ENCODE results near the gene ITGA11.

ITGA11 gene

DNA sequence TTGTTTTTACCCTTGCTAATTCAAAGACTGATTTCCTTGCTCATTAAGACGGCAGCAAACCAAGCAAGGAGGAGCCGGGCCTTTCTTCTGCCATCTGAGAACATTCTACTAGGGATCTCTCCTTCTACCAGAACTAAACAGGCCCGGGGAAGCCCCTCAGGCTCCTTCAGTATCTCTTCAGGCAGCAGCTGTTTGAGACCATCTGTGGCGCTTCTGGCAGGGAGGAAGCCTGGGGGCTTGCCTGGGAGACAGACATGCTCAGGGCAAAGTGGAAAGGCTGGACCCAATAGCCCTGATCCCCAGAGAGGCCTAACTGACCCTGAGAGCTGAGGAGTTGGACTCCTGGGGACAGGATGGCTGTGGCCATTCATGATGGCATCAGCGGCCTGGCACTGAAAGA lies 86.5 kb downstream of the ITGA11 start:
- no peak overlapping the region for H3K27ac ChIP-seq
- TF ChIP-seq, protein P1, sequence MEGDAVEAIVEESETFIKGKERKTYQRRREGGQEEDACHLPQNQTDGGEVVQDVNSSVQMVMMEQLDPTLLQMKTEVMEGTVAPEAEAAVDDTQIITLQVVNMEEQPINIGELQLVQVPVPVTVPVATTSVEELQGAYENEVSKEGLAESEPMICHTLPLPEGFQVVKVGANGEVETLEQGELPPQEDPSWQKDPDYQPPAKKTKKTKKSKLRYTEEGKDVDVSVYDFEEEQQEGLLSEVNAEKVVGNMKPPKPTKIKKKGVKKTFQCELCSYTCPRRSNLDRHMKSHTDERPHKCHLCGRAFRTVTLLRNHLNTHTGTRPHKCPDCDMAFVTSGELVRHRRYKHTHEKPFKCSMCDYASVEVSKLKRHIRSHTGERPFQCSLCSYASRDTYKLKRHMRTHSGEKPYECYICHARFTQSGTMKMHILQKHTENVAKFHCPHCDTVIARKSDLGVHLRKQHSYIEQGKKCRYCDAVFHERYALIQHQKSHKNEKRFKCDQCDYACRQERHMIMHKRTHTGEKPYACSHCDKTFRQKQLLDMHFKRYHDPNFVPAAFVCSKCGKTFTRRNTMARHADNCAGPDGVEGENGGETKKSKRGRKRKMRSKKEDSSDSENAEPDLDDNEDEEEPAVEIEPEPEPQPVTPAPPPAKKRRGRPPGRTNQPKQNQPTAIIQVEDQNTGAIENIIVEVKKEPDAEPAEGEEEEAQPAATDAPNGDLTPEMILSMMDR (IDR thresholded peaks at IDR 0.05) = no peak
- no peak for TF ChIP-seq ZFX (IDR thresholded peaks at IDR 0.05; ENCODE audit: borderline replicate concordance)

DNA sequence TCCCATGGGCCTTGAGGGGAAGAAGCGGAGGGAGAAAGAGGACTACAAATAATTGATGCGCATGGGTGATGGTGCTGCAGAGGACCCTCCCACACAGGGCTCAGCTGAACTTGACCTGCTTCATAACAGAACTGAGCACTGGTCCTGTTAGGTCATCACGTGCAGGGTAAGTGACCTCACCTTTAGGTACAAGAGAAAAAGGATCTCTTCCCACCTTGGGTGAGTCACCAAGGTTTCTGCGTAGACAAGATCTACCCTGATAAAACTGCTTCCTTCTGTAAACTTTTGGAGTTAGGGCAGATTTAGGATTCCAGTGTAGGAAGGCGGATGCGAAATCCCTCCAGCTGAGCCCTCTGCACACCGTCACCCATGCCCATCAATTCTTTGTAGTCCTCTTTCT lies 87.4 kb downstream of the ITGA11 start:
- H3K27ac ChIP-seq = no peak overlapping the region
- TF ChIP-seq, protein P1 (IDR thresholded peaks at IDR 0.05) = no peak
- TF ChIP-seq ZFX (IDR thresholded peaks at IDR 0.05; ENCODE audit: borderline replicate concordance) = no peak

DNA sequence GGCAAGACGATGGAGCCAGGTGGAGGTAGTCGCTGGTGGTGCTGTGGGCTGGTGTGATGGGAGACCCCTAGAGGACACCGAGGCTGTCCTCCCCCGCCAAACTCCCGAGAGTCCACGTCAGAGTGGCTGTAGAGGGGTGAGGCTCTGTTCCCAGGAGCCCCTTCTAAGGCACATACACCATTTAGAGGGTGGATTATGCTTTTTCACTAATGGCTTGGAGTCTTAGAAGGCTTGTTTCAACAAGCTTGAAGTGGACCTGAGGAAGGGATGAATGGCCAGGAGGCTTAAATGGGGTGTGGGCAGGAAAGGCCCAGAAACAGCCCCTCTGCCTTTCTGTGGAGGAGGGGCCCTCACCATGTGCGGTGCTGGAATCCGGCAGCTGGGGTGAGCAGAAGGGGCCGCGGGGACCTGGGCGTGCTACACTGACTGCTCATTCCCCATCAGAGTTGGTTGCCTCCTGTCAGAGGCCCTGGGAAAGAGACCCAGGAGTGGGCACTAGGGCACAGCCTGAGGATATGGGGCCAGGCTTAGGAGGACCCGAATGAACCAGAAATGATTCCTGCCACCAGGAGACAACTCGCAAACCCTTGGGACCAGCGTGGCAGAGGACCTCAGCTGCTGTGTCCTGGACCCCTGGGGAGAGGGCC lies 88.3 kb downstream of the ITGA11 start:
- TF ChIP-seq ZFX (IDR thresholded peaks at IDR 0.05; ENCODE audit: borderline replicate concordance) = no peak
- TF ChIP-seq, protein P1 (IDR thresholded peaks at IDR 0.05) = no peak
- H3K27ac ChIP-seq = no peak overlapping the region

DNA sequence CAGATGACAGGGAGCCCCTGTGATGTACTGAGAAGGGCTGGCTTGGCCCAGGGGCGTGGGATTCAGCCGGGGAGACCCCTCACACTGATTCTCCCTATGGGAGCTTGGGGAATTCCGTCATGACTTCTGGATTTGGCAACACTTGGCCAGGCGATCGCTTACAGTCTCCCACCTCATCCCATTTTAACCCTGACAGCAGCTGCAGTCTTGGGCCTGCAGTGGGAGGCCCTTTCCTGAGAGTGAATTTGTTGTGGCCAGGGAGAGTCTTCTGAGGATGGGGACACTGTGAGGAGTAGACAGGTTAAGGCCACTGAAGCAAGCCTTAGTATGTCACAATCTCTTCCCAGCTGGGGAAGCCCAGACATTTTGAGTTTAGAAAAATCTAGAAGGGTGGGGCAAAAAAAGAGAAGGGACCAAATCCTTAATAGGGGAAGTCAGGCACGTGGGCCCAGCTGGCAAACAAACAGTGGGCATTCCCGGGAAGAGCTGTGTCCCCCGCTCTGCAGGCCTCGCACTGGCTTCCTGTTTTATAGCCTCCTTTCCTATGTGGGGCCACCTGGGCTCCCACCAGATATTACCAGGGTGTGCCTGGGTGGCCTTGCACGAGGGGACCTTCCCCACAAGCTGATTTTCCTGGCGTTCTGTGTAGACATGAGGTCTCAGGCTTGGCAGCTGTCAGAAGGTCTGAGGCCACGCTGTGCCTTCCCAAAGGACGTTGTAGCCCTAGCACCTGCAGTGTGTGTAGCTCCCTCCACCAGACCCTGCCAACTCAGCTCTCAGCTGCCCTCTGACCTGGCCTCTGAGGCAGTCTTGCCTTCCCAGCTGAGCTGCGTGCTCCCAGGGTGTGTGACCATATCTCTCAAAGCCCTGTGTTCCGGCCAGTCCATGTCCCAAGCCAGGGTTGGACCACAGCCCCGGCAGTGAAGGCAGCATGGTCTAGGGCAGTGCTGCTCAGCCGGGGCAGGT lies 89.9 kb downstream of the ITGA11 start:
- no peak overlapping the region for H3K27ac ChIP-seq
- TF ChIP-seq ZFX (IDR thresholded peaks at IDR 0.05; ENCODE audit: borderline replicate concordance) = no peak
- TF ChIP-seq, protein P1 (IDR thresholded peaks at IDR 0.05) = no peak

DNA sequence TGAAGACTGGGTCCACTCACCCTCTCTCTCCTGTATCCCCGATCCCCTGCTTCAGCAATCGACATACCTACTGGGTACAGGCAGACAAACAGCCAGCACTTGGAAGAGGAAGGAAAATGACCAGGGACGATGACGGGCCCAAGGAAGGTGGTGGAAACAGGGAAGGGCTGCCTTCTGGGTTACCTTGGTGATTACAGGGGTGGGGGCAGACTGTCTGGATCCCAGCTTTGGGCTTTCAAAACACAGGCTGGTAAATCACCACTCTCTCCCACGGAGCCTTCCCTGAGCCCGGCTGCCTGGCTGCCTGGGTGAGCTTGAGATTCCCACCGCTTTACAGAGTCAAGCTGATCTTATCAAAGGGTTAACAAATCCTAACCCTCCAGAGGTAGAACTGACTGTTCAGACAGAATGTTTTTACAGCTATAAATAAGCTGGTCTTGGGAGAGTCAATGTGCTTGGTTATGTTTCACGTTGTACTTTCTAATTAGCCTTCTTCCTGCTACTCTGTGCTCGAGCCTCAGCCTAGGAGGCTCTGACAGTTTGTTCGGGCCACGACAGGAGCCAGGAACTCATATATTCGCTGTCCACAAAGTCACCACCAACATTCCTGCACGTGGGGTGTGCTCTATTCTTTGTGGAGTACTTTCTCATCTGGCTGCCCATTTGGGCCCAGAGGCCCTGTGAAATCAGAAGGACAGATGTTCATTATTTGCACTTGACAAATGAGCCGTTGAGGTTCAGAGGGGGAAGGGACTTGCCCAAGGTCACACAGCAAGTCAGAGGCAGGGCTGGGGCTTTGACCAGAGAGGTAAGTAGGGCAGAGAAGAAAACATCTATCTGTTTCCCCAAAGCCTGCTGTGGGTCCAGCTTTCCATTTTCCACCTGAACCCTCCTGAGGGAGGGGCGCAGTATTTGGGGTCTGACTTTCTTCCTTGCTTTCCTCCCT lies 91.0 kb downstream of the ITGA11 start:
- no peak overlapping the region for H3K27ac ChIP-seq
- TF ChIP-seq, protein P1 (IDR thresholded peaks at IDR 0.05) = no peak
- TF ChIP-seq ZFX (IDR thresholded peaks at IDR 0.05; ENCODE audit: borderline replicate concordance) = no peak

DNA sequence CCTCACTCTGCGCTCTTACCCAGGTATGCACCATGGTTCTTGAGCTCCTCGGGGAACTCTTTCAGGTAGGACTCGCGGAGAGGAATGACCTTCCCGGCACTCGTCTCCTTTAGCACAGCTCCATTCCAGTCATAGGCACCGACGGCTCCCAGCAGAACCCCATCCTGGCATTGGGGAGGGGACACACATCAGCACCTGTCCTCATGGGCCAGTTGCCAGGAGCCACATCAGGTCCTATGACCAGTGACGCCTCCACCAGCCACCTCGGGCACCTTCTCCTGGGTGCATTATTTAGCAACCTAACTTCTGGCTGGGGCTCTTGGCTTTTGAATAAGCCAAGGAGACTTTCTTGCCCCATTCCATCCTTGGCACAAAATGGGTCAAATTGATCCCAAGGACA lies 92.5 kb downstream of the ITGA11 start:
- TF ChIP-seq ZFX (IDR thresholded peaks at IDR 0.05; ENCODE audit: borderline replicate concordance) = no peak
- TF ChIP-seq, protein P1 (IDR thresholded peaks at IDR 0.05) = no peak
- no peak overlapping the region for H3K27ac ChIP-seq
